Left ventricle myocardium inferior (tissue), 1 donor: ENCODE data around the gene DERL3. TPM values are rescaled to one million over a fixed set of nuclear protein-coding genes. Genes with fewer than 3 reads are reported as not detected.

Experiments used
- DNase-seq: peaks from one replicate; pipeline ENCODE4 v3.0.0-alpha.2; 2020
- H3K27ac ChIP-seq: fragments of 200-600 bp; replicated peaks from 2 replicates; pipeline ENCODE4 v1.8.0; 2021
- H3K27me3 ChIP-seq: fragments of 200-600 bp; 2 replicates; pipeline ENCODE4 v1.8.0; 2021; ENCODE audit warnings: low read depth
- H3K36me3 ChIP-seq: fragments of 200-600 bp; 2 replicates; pipeline ENCODE4 v1.8.0; 2021
- H3K4me1 ChIP-seq: fragments of 200-600 bp; 2 replicates; pipeline ENCODE4 v1.8.0; 2021
- H3K4me3 ChIP-seq: fragments of 200-600 bp; 2 replicates; pipeline ENCODE4 v1.8.0; 2021; ENCODE audit warnings: mild to moderate bottlenecking, moderate library complexity
- H3K9me3 ChIP-seq: fragments of 200-600 bp; replicated peaks from 2 replicates; pipeline ENCODE4 v1.8.0; 2021
- CTCF ChIP-seq: fragments of 200-600 bp; IDR thresholded peaks from 2 replicates; pipeline ENCODE4 v1.8.0; 2021; ENCODE audit warnings: antibody characterized with exemption, mild to moderate bottlenecking, borderline replicate concordance
- intact Hi-C: fragments of 100-400 bp; cut with micrococcal nuclease; formaldehyde crosslinking; loops from one replicate; pipeline ENCODE4 v1.11.0; 2022
- total RNA-seq: library from RNA; stranded (reverse); fragmentation: NEBNext Ultra II Directional; extraction: Animal tissue kit (Norgen Biotek cat#: 25700); gene quantifications from one replicate; pipeline ENCODE4 v1.2.1, GENCODE V29; 2021
- donor health status: DM: no; HTN: yes; CAD: no; lungs with severe emphysema.

The DERL3 gene
- total RNA-seq, 1 donor from 2014 or later: 2.0 TPM

GRCh38 chr22:23791738-23792645 is 46.8 kb downstream of the DERL3 start:
- Histone ChIP-seq H3K27me3 (no peaks in the 10 kb centered on the region), H3K4me1 (peaks cover 53% of the 10 kb centered on the region), H3K27ac (no peak overlapping the region), H3K36me3 (peaks cover 49% of the 10 kb centered on the region), H3K9me3 (no peaks in the 10 kb centered on the region), H3K4me3 (no peak overlapping the region)
- intact Hi-C loops: no loop called here
- DNase-seq: no peak
- TF ChIP-seq CTCF: no peak

GRCh38 chr22:23790819-23791737 is 47.7 kb downstream of the DERL3 start:
- H3K27ac ChIP-seq: peak overlapping the region; percentile 1
- TF ChIP-seq CTCF: no peak
- DNase-seq: peak; percentile 69

GRCh38 chr22:23789638-23790037 is 49.2 kb downstream of the DERL3 start:
- intact Hi-C loops: no loop called here
- Histone ChIP-seq H3K36me3 (peaks cover 28% of the 10 kb centered on the region), H3K4me1 (peaks cover 68% of the 10 kb centered on the region), H3K9me3 (no peaks in the 10 kb centered on the region), H3K27me3 (no peaks in the 10 kb centered on the region), H3K4me3 (no peak overlapping the region), H3K27ac (peak overlapping the region; percentile 1)
- TF ChIP-seq CTCF: no peak
- DNase-seq: no peak

More at GRCh38 chr22:23790819-23791737, 47.7 kb downstream of the DERL3 start:
- H3K9me3 ChIP-seq: no peaks in the 10 kb centered on the region
- H3K27me3 ChIP-seq: no peaks in the 10 kb centered on the region
- H3K36me3 ChIP-seq: peaks cover 42% of the 10 kb centered on the region
- H3K4me3 ChIP-seq: no peak overlapping the region
- intact Hi-C loops: no loop called here
- peaks cover 62% of the 10 kb centered on the region for H3K4me1 ChIP-seq

- no peak for DNase-seq
- Histone ChIP-seq H3K27me3 (no peaks in the 10 kb centered on the region), H3K4me3 (no peak overlapping the region), H3K36me3 (peaks cover 23% of the 10 kb centered on the region), H3K27ac (peak overlapping the region; percentile 1), H3K9me3 (no peaks in the 10 kb centered on the region), H3K4me1 (peaks cover 68% of the 10 kb centered on the region)
- intact Hi-C loops: no loop called here
- no peak for TF ChIP-seq CTCF
Observed at GRCh38 chr22:23789121-23789520, 49.7 kb downstream of the DERL3 start.

- intact Hi-C loops: no loop called here
- H3K4me3 ChIP-seq: peak overlapping the region; percentile 95
- H3K36me3 ChIP-seq: peaks cover 11% of the 10 kb centered on the region
- no peaks in the 10 kb centered on the region for H3K9me3 ChIP-seq
- no peak for DNase-seq
- H3K4me1 ChIP-seq: peaks cover 68% of the 10 kb centered on the region
- peak overlapping the region; percentile 100 for H3K27ac ChIP-seq
- TF ChIP-seq CTCF: no peak
- H3K27me3 ChIP-seq: no peaks in the 10 kb centered on the region
Observed at GRCh38 chr22:23787910-23788309, 50.9 kb downstream of the DERL3 start.
